Left lung (tissue), 10 donors: Measurements from ENCODE around the gene PRDM2. TPM values are rescaled to one million over a fixed set of nuclear protein-coding genes. Genes with fewer than 3 reads are reported as not detected.

Experiments used
- ATAC-seq: fragments of 200-7000 bp; cut with Tn5 transposase; one replicate; pipeline ENCODE4 v1.9.1; 2020; ENCODE audit warnings: moderate library complexity
- DNase-seq, 4 donors: peaks; one replicate each; pipeline ENCODE4 v3.0.0-alpha.2; 2013 to 2020
- H3K27ac ChIP-seq, 2 donors: fragments of 200-600 bp; sonication (generic) in 1 of 2; one replicate each; pipeline versions ENCODE4 v1.5.0 to v1.8.0; 2020 to 2021
- H3K27me3 ChIP-seq, 2 donors: fragments of 200-600 bp; sonication (generic) in 1 of 2; one replicate each; pipeline versions ENCODE4 v1.5.0 to v1.8.0; 2020 to 2021
- H3K36me3 ChIP-seq, 2 donors: fragments of 200-600 bp; sonication (generic) in 1 of 2; one replicate each; pipeline versions ENCODE4 v1.5.0 to v1.8.0; 2020 to 2021
- H3K4me1 ChIP-seq, 2 donors: fragments of 200-600 bp; one replicate each; pipeline ENCODE4 v1.8.0; 2021
- H3K4me3 ChIP-seq, 2 donors: fragments of 200-600 bp; sonication (generic) in 1 of 2; one replicate each; pipeline versions ENCODE4 v1.5.0 to v1.8.0; 2020 to 2021; ENCODE audit warnings: mild to moderate bottlenecking in 1 of 2
- H3K9me3 ChIP-seq, 2 donors: fragments of 200-600 bp; sonication (generic) in 1 of 2; one replicate each; pipeline versions ENCODE4 v1.5.0 to v1.8.0; 2020 to 2021
- CTCF ChIP-seq, 2 donors: fragments of 200-600 bp; sonication (generic) in 1 of 2; IDR thresholded peaks; one replicate each; pipeline versions ENCODE4 v1.5.0 to v1.8.0; 2021; ENCODE audit warnings: antibody characterized with exemption in 2 of 2
- intact Hi-C, 2 donors: fragments of 100-400 bp; cut with DNase I; formaldehyde crosslinking; loops; one replicate each; pipeline versions ENCODE4 v1.11.2 to v1.14.2; 2022
- polyA plus RNA-seq, 6 donors: library from polyadenylated mRNA; unstranded; fragments of 120-200 nt; gene quantifications; one replicate each; pipeline ENCODE4 v1.2.1, GENCODE V29; 2013; ENCODE audit not compliant: insufficient read length in 6 of 6
- total RNA-seq, 2 donors: library from RNA; stranded (reverse); fragmentation: NEBNext Ultra II Directional; extraction: Animal tissue kit (Norgen Biotek cat#: 25700); gene quantifications; one replicate each; pipeline ENCODE4 v1.2.1, GENCODE V29; 2021
- donor health status: DM: no; HTN: yes; CAD: no.
- donor health status: DM: no; HTN: no; CAD: no.

The PRDM2 gene
- total and polyA plus RNA-seq, 8 donors, result 39.6 to 51.7 (median 44.9) TPM

- peaks cover 0 to 33% of the 10 kb centered on the region in 2 donors for H3K4me1 ChIP-seq
- DNase-seq, result peak in 1 of 4 donors; percentile 35
- H3K4me3 ChIP-seq, result no peak overlapping the region
- no peaks in the 10 kb centered on the region for H3K9me3 ChIP-seq
- ATAC-seq, result peak; percentile 91
- no peaks in the 10 kb centered on the region for H3K36me3 ChIP-seq
- H3K27ac ChIP-seq, result peak overlapping the region in 1 of 2 donors; percentile 83
- no peak for TF ChIP-seq CTCF (IDR thresholded peaks at IDR 0.05)
- no peaks in the 10 kb centered on the region for H3K27me3 ChIP-seq
- intact Hi-C loops, result no loop called here
Observed at GRCh38 chr1:13723810-13724209, 23.8 kb downstream of the PRDM2 start.

- DNase-seq (no peak), ATAC-seq (peak; percentile 65)
- intact Hi-C loops, result no loop called here
- Histone ChIP-seq H3K4me3 (no peak overlapping the region), H3K27ac (no peak overlapping the region), H3K36me3 (no peaks in the 10 kb centered on the region), H3K4me1 (peaks cover 0 to 39% of the 10 kb centered on the region in 2 donors), H3K9me3 (no peaks in the 10 kb centered on the region), H3K27me3 (no peaks in the 10 kb centered on the region)
- TF ChIP-seq CTCF (IDR thresholded peaks at IDR 0.05), result peak; percentile 16 to 17
Observed at GRCh38 chr1:13725714-13726175, 25.8 kb downstream of the PRDM2 start.

GRCh38 chr1:13728091-13728715, 28.2 kb downstream of the PRDM2 start:
- TF ChIP-seq CTCF (IDR thresholded peaks at IDR 0.05), result no peak
- ATAC-seq, result no peak
- no peaks in the 10 kb centered on the region for H3K9me3 ChIP-seq
- no peak for DNase-seq
- peaks cover 0 to 3% of the 10 kb centered on the region in 2 donors for H3K36me3 ChIP-seq
- no peak overlapping the region for H3K4me3 ChIP-seq
- intact Hi-C loops, result no loop called here
- H3K4me1 ChIP-seq, result peaks cover 0 to 50% of the 10 kb centered on the region in 2 donors
- H3K27ac ChIP-seq, result no peak overlapping the region
- no peaks in the 10 kb centered on the region for H3K27me3 ChIP-seq

- ATAC-seq (no peak), DNase-seq (no peak)
- no peak overlapping the region for H3K4me3 ChIP-seq
- peaks cover 0 to 5% of the 10 kb centered on the region in 2 donors for H3K36me3 ChIP-seq
- H3K27me3 ChIP-seq, result no peaks in the 10 kb centered on the region
- H3K27ac ChIP-seq, result peak overlapping the region in 1 of 2 donors; percentile 69
- no peaks in the 10 kb centered on the region for H3K9me3 ChIP-seq
- TF ChIP-seq CTCF (IDR thresholded peaks at IDR 0.05), result no peak
- H3K4me1 ChIP-seq, result peaks cover 0 to 38% of the 10 kb centered on the region in 2 donors
- intact Hi-C loops, result no loop called here
Observed at GRCh38 chr1:13730291-13730690, 30.3 kb downstream of the PRDM2 start.

GRCh38 chr1:13730751-13731482, 30.9 kb downstream of the PRDM2 start:
- TF ChIP-seq CTCF (IDR thresholded peaks at IDR 0.05), result no peak
- Histone ChIP-seq H3K4me3 (peak overlapping the region in 1 of 2 donors; percentile 10), H3K4me1 (peaks cover 0 to 32% of the 10 kb centered on the region in 2 donors), H3K36me3 (peaks cover 0 to 5% of the 10 kb centered on the region in 2 donors), H3K27me3 (no peaks in the 10 kb centered on the region), H3K27ac (peak overlapping the region in 1 of 2 donors; percentile 69), H3K9me3 (no peaks in the 10 kb centered on the region)
- intact Hi-C loops, result no loop called here
- ATAC-seq (peak; percentile 64), DNase-seq (peak in 2 of 4 donors; percentile 64 to 78)
